ENCODE measurements around the gene DHCR24. TPM values are rescaled to one million over a fixed set of nuclear protein-coding genes. Genes with fewer than 3 reads are reported as not detected.

The DHCR24 gene
- total RNA-seq, 1 donor from 2014 or later = 258 TPM

DNA sequence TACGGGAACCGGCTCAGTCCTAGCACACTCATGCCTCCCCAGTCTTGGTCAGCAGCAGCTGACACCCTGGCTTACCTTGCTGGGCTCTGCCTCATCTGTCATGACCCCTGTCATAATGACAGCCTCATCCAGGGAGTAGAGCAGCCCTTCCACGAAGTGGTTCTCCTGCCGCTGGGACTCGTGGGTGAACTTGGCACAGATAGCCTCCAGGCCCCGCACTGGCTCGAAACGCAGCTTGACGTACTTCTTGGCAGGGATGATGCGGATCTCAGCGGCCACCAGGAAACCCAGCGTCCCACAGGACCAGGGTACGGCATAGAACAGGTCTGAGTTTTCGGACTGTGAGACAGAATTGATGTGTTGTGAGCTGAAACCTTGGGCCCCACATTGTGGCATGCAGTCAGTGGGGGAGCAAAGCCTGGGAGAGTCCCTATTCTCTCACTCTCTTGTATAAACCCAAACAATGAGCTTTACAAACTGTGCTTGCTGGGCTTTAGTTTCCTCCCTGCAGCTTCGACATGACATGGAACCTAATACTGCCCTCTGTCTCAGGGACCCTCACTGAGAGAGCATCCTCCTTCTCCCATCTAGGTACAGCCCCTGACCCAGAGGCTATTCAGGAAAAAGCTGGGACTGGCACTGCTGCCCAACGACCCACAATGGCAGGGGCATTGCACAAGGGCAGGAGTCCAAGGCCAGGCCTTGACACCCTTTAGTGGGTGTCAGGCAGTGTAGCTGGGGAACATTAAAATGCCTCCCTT, 15.5 kb downstream of the DHCR24 start:
- H3K4me3 ChIP-seq (ENCODE audit: low read depth, low read length) = no peak overlapping the region
- TF ChIP-seq CTCF (conservative IDR thresholded peaks at IDR 0.05; ENCODE audit: low read depth, low read length) = no peak
- DNase-seq (ENCODE audit: low read depth) = no peak

GRCh38 chr1:54870869-54871268, 16.1 kb downstream of the DHCR24 start:
- no peak for TF ChIP-seq CTCF (conservative IDR thresholded peaks at IDR 0.05; ENCODE audit: low read depth, low read length)
- no peak overlapping the region for H3K4me3 ChIP-seq (ENCODE audit: low read depth, low read length)

DNA sequence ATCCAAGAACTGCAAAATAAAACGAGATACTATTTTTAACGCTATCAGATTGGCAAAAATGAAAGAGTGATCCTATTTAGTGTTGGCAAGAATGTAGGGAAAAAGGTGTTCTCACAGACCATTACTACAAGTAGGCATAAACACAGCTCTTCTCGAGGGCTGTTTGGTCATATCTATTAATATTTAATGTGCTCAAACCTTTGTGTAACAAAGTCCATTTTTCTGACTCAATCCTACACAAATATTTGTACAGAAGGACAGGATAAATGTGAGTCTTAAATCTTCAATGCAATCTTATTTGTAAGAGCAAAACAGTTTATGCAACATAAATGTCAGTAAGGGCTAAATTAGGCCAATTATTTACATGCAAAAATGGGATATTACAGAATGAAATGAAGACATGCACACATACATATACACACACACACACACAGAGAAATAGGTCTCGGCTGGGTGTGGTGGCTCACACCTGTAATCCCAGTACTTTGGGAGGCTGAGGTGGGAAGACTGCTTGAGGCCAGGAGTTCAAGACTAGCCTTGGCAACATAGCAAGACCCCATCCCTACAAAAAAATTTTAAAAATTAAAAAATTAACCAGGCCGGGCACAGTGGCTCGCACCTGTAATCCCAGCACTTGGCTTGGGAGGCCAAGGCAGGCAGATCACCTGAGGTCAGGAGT, 17.7 kb downstream of the DHCR24 start:
- no peak overlapping the region for H3K4me3 ChIP-seq (ENCODE audit: low read depth, low read length)
- TF ChIP-seq CTCF (conservative IDR thresholded peaks at IDR 0.05; ENCODE audit: low read depth, low read length) = no peak
- DNase-seq (ENCODE audit: low read depth) = no peak

More at GRCh38 chr1:54870869-54871268, 16.1 kb downstream of the DHCR24 start:
- DNase-seq (ENCODE audit: low read depth) = no peak

DNA sequence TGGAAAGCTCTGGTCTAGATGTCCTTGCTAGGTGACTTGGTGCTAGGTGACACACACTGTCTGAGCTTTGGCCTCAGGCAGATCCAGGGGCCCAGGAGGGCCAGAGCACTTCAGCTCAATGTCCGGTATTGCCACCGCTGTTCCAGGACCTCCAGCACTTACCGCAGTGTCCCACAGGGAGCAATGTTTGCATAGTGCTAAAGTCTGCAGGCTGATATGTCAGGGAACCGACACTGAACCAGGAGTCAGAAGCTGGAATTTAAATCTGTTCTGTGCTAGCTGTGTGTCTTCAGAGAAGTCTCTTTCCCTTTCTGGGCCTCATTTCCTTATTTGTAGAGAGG, 19.3 kb downstream of the DHCR24 start:
- no peak overlapping the region for H3K4me3 ChIP-seq (ENCODE audit: low read depth, low read length)
- no peak for TF ChIP-seq CTCF (conservative IDR thresholded peaks at IDR 0.05; ENCODE audit: low read depth, low read length)
- no peak for DNase-seq (ENCODE audit: low read depth)

DNA sequence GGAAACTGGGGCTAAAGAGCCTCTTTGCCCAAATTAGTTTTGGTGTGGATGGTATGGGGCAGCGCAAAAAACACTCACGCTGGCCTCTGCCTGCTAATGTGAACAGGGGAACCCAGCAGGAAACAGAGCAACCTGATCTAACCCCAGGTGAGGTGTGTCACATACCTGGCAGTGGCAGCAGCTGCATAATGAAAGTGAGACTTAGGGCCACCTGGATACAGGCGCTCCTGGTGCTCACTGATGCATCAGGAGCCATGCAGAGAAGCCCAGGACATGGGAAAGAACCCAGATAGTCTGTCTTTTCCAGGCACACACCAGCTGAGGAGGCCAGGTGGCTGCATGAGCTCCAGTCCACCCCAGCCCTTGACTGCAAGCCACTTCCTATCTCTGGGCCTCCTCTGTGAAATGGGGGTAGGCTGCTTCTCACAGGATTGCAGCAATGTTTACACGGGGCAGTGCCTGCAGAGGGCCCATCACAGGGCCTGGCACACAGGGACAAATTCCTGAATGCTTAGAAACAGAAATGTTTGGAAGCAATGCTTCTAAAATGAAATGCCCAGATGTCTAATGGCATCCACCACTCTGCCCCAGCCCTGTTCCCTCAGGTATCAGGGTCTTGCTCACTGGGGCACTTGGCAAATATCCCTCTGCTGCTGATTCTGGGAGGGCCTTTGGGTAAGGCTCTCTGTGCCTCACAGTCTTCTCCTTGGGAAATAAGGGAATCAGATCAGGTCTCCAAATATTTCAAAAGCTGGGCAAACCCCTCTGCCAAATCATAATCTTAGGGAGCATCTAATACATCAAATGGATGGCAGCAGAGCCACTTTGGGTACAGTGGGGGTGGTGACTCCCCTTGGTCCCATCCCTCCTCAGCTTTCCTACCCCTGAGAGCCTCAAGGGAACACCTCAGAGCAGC, 19.9 kb downstream of the DHCR24 start:
- H3K4me3 ChIP-seq (ENCODE audit: low read depth, low read length) = no peak overlapping the region
- DNase-seq (ENCODE audit: low read depth) = no peak
- TF ChIP-seq CTCF (conservative IDR thresholded peaks at IDR 0.05; ENCODE audit: low read depth, low read length) = no peak

DNA sequence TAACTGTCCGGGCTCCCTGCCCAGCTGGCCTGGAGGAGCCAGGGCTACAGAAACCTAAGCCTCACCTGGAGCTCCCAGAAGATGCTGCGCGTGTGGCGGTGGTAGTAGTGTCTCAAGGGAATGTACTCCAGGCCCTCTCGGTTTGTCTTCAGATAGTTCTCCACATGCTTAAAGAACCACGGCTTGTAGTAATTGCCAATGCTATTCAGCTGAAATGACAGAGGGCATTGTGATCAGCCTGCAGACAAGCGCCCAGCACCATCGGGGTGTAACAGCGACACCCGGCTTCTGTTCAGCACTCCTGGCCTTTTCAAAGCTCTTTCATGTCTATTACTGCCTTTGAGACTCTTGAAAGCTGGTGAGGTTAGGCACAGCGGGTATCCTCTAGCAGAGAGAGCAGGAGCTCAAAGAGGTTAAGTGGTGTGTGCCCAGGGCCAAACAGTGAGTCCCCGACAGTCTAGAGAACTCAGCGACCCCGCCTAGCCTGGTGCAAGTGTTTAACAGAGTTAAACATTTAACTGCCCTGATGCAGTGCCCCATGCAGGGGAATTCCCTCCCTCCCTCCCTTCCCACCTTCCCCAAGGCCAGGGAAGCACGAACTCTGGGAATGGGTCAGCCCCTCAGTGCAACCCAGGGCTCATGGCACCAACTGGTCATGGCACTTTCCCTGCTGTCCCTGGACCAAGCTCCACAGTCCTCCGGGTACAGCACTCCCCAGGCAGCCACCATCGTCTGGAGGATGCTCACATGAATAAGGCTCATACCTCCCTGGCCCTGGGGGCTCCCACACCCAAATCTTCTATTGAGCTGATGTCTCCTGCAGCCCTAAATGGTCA, 21.5 kb downstream of the DHCR24 start:
- no peak for DNase-seq (ENCODE audit: low read depth)
- no peak for TF ChIP-seq CTCF (conservative IDR thresholded peaks at IDR 0.05; ENCODE audit: low read depth, low read length)
- no peak overlapping the region for H3K4me3 ChIP-seq (ENCODE audit: low read depth, low read length)
